Colonic mucosa (tissue), 4 donors: ENCODE data around the gene CAMSAP1. TPM values are rescaled to one million over a fixed set of nuclear protein-coding genes. Genes with fewer than 3 reads are reported as not detected.
"Not testable (repeated sequence)": the region's sequence is repeated elsewhere in the genome, so short reads cannot be mapped to it uniquely, and the experiment has no call there.

Source experiments
- DNase-seq: peaks from one replicate; pipeline ENCODE4 v3.0.0-alpha.2; 2020
- H3K27ac ChIP-seq: fragments of 200-600 bp; one replicate; pipeline ENCODE4 v1.8.0; 2021
- H3K27me3 ChIP-seq: fragments of 200-600 bp; one replicate; pipeline ENCODE4 v1.8.0; 2021
- H3K36me3 ChIP-seq: fragments of 200-600 bp; one replicate; pipeline ENCODE4 v1.8.0; 2021
- H3K4me1 ChIP-seq: fragments of 200-600 bp; one replicate; pipeline ENCODE4 v1.8.0; 2021; ENCODE audit warnings: mild to moderate bottlenecking
- H3K4me3 ChIP-seq: fragments of 200-600 bp; one replicate; pipeline ENCODE4 v1.8.0; 2021
- H3K9ac ChIP-seq, 2 donors: one replicate each; pipeline ENCODE4 v1.7.0; 2013; ENCODE audit warnings: control low read depth in 2 of 2, low read depth in 2 of 2, low read length in 2 of 2
- H3K9me3 ChIP-seq: fragments of 200-600 bp; one replicate; pipeline ENCODE4 v1.8.0; 2021
- intact Hi-C: fragments of 100-400 bp; cut with DNase I; formaldehyde crosslinking; loops from one replicate; pipeline ENCODE4 v1.14.1; 2022
- total RNA-seq, 2 donors: library from RNA; stranded (reverse); fragmentation: NEBNext Ultra II Directional in 1 of 2; extraction: Animal tissue kit (Norgen Biotek cat#: 25700) in 1 of 2; gene quantifications; one replicate each; pipeline ENCODE4 v1.2.1, GENCODE V29; 2021
- TF ChIP-seq, protein P1 (sequence below): fragments of 200-600 bp; IDR thresholded peaks from one replicate; pipeline ENCODE4 v1.8.0; 2022; ENCODE audit warnings: antibody characterized with exemption, mild to moderate bottlenecking
- donor health status: healthy.
- donor health status: DM: no; HTN: no; CAD: no.
- donor health status: DM: no; HTN: no; CAD: no.

The CAMSAP1 gene
- total RNA-seq, 2 donors from 2014 or later, result 14.0 to 14.4 TPM

DNA sequence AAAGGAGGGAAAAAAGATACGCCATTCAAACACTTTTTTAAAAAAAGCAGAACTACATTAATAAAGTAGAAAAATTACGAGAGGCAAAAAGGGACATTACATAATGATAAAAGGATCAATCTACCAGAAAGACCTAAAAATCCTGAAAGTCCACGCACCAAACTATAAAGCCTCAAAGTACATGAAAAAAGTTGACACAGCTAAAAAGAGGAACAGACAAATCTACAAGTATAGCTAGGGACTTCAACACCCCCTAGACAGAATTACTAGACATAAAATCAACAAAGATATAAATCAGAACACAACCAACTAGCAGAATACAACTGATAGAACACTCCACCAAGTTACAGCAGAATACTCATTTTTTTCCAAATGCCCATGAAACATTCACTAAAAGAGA, 11.1 kb downstream of the CAMSAP1 start:
- H3K27ac ChIP-seq, result no peak overlapping the region
- no peak overlapping the region for H3K9ac ChIP-seq
- H3K36me3 ChIP-seq, result no peaks in the 10 kb centered on the region
- H3K4me1 ChIP-seq, result no peaks in the 10 kb centered on the region
- no peaks in the 10 kb centered on the region for H3K9me3 ChIP-seq
- H3K4me3 ChIP-seq, result no peak overlapping the region
- no peak for DNase-seq
- intact Hi-C loops, result no loop called here
- TF ChIP-seq, protein P1, sequence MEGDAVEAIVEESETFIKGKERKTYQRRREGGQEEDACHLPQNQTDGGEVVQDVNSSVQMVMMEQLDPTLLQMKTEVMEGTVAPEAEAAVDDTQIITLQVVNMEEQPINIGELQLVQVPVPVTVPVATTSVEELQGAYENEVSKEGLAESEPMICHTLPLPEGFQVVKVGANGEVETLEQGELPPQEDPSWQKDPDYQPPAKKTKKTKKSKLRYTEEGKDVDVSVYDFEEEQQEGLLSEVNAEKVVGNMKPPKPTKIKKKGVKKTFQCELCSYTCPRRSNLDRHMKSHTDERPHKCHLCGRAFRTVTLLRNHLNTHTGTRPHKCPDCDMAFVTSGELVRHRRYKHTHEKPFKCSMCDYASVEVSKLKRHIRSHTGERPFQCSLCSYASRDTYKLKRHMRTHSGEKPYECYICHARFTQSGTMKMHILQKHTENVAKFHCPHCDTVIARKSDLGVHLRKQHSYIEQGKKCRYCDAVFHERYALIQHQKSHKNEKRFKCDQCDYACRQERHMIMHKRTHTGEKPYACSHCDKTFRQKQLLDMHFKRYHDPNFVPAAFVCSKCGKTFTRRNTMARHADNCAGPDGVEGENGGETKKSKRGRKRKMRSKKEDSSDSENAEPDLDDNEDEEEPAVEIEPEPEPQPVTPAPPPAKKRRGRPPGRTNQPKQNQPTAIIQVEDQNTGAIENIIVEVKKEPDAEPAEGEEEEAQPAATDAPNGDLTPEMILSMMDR, result no peak
- no peaks in the 10 kb centered on the region for H3K27me3 ChIP-seq

DNA sequence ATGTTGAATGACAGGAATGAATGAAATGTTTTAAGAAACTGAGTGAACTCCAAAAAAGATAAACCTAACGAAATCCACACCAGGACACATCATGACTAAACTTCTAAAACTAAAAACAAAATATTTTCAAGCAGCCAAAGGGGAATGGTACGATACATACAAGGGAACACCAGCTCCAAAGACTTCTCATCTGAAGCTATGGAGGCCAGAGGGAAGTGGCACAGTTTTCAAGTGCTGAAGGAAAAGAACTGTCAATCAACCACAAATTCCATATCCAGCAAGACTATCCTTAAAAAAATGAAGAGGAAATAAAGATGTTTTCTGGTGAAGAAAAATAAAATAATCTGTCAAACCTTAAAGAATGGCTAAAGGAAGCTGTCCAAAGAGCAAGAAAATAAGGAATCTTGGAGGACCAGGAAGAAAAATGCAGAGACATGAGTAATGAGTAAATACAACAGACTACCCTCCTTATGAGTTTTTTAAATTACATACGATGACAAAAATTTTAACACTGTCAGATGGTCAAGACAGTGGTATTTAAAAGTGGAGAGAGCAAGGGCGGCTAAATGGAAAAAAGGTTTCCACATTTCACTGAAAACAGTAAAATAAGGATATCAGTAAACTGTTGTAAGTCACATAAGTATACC, 12.0 kb downstream of the CAMSAP1 start:
- H3K4me3 ChIP-seq, result no peak overlapping the region
- no peak overlapping the region for H3K27ac ChIP-seq
- no peaks in the 10 kb centered on the region for H3K4me1 ChIP-seq
- H3K27me3 ChIP-seq, result no peaks in the 10 kb centered on the region
- no peaks in the 10 kb centered on the region for H3K9me3 ChIP-seq
- TF ChIP-seq, protein P1, result no peak
- no peaks in the 10 kb centered on the region for H3K36me3 ChIP-seq
- DNase-seq, result no peak
- H3K9ac ChIP-seq, result no peak overlapping the region
- intact Hi-C loops, result no loop called here

DNA sequence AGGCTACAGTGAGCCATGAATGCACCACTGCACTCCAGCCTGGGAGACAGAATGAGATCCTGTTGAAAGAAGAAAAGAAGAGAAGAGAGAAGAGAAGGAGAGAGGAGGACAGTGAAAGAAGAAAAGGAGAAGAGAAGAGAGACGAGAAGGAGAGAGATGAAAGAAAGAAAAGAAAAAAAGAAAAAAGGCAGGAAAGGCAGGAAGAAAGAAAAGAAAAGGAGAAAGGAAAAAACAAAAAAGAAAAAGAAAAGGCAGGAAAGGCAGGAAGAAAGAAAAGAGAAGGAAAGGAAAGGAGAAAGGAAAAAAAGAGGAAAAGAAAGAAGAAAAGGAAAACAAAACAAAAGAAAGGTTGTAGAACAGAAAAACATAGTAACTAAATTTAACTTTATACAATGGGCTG, 14.2 kb downstream of the CAMSAP1 start:
- no peak for DNase-seq
- H3K4me1 ChIP-seq, result no peaks in the 10 kb centered on the region
- no peaks in the 10 kb centered on the region for H3K27me3 ChIP-seq
- intact Hi-C loops, result no loop called here
- H3K27ac ChIP-seq, result no peak overlapping the region
- H3K4me3 ChIP-seq, result no peak overlapping the region
- no peaks in the 10 kb centered on the region for H3K36me3 ChIP-seq
- TF ChIP-seq, protein P1, result no peak
- H3K9ac ChIP-seq, result no peak overlapping the region
- no peaks in the 10 kb centered on the region for H3K9me3 ChIP-seq

- H3K4me3 ChIP-seq, H3K27me3 ChIP-seq, H3K9ac ChIP-seq, intact Hi-C loops, DNase-seq, H3K36me3 ChIP-seq, H3K4me1 ChIP-seq, H3K9me3 ChIP-seq, H3K27ac ChIP-seq: not testable (repeated sequence)
Observed at GRCh38 chr9:135892327-135892726, 15.0 kb downstream of the CAMSAP1 start.

GRCh38 chr9:135891027-135891631, 16.2 kb downstream of the CAMSAP1 start:
- no peak overlapping the region for H3K4me3 ChIP-seq
- no peaks in the 10 kb centered on the region for H3K27me3 ChIP-seq
- H3K9me3 ChIP-seq, result no peaks in the 10 kb centered on the region
- H3K4me1 ChIP-seq, result no peaks in the 10 kb centered on the region
- TF ChIP-seq, protein P1, result no peak
- H3K36me3 ChIP-seq, result no peaks in the 10 kb centered on the region
- intact Hi-C loops, result no loop called here
- DNase-seq, result no peak
- no peak overlapping the region for H3K27ac ChIP-seq
- H3K9ac ChIP-seq, result no peak overlapping the region

DNA sequence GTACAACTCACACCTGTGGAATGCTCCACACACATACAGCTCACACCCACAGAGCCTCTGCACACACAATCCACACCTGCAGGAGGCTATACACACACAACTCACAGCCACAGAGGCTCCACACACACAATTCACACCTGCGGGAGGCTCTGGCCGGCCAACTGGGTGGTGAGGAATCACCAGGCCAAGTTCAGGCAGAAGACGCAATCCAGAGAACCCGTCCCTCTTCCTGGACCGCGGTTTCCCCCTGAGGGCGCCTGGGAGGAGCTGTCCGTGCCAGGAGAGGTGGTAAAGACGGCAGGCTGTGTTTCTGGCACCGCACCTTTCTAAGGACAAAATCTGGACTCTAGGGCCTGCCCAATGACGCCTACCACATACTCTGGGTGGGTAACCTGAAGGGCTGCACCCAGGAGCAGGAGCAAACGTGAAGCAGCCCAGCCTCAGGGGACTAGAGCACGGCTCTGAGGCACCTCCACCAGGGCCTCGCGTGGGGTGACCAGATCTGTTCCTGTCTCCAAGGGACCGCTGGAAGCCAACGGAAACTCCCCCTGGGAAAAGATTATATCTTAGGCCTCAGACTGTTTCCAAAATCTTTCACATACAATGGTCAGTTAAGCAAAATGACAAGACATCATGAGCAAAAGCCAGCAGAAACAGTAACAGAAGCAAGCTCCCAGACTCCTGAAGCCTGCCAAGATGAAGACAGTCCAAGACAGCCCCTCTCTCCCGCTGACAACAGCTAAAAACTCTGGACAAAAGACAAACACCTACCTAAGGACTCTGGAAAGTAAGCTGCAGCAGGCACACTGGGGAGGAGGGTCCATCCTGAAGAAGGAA, 16.9 kb downstream of the CAMSAP1 start:
- no peaks in the 10 kb centered on the region for H3K4me1 ChIP-seq
- no peaks in the 10 kb centered on the region for H3K36me3 ChIP-seq
- H3K9ac ChIP-seq, result no peak overlapping the region

More for the DNA sequence above, 16.9 kb downstream of the CAMSAP1 start:
- Histone ChIP-seq H3K4me3 (no peak overlapping the region), H3K27me3 (no peaks in the 10 kb centered on the region), H3K9me3 (no peaks in the 10 kb centered on the region), H3K27ac (no peak overlapping the region)
- DNase-seq, result no peak
- TF ChIP-seq, protein P1, result no peak
- intact Hi-C loops, result no loop called here
